ENCODE results near the gene RASGRP2.

The RASGRP2 gene

DNA sequence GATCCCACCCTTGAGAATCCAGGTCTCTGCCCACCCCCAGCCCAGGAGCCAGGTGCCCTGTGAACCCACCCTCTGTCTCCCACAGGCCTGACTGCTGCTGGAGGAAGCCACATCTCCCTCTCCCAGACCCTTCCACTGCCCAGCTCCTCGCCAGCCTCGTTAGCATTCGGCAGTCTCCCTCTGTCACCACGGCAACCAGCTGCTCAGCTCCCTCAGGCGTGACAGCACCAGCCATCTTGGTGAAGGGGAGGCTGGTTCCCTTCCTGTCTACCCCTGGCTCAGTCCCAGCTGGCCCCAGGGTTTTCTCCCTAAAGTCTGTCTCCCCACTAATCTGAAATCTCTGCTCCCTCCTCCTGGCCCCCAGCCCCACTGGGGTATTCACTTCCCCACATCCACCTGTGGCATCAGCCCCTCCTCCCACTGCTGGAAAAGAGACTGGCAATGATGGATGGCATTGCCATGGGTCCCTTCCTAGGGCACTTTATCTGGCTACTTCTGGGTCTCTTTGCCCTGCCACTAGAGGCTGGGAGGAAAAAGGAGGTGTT, 49.0 kb downstream of the RASGRP2 start:
- DNase-seq (ENCODE audit: low spot score): peak; percentile 42

- DNase-seq (ENCODE audit: low spot score): no peak
Measured at GRCh38 chr11:64694026-64694755, 49.8 kb downstream of the RASGRP2 start.

DNA sequence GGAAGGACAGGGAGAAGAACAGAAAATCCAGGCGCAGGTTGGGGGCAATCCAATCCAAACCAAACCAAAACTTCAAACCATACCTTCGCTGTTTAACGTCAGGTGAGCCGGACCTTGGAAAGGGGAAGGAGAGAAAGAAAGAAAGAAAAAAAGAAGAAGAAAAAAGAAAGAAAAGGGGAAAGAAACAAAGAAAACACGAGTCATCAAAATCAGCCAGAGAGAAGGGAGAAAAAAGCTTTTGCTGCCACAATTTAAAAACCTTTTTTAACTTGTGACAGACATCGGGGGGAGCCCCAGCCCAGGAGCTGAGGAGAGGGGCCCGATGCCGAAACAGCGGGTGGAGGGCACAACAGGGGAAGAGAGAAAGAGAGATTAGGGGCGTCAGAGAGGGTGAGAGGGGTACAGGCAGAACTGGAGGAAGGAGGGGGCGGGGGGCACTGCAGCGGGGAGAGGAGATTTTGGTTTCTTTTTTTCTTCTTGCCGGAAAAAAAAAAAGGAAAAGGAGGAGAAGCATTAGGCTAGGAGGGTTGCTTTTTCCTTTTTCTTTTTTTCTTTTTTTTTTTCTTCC, 51.1 kb downstream of the RASGRP2 start:
- DNase-seq (ENCODE audit: low spot score): no peak

DNA sequence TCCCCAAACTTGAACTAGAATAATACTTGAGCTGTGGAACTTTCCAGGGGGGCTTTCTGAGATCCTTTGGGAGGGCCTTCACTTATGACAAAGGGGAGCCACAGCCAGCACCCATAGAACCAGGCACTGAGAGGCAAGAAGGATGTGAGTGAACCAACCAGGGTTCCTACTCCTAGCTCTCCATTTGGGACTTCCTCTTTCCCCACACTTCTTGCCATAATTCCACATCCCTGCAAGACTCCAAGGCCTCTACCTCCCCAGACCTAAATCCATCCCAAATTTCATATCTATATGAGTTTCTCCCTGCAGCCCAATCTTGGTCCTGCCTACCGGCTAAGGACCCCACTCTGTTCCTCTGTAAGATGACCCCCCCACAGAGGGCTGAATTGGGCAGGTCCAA, 52.4 kb downstream of the RASGRP2 start:
- DNase-seq (ENCODE audit: low spot score): no peak

DNA sequence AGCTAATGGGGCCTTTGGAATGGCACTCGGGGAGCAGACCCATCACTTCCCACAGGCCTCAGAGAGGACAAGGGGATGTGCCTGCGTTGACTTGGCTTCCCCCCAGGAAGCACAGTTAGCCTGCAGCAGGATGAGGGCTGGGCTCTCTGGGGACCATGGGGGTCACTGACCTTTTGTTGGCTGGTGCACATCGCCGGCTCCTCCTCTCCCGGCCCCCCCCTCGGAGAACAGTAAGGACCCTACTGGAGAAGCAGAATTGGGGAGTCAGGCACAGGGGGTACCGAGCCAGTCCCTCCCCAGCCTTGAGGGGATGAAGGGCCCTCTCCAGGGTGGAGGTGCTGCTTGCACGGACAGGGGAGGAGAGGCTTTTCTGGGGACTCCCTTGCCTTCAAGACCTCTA, 53.7 kb downstream of the RASGRP2 start:
- DNase-seq (ENCODE audit: low spot score): no peak

DNA sequence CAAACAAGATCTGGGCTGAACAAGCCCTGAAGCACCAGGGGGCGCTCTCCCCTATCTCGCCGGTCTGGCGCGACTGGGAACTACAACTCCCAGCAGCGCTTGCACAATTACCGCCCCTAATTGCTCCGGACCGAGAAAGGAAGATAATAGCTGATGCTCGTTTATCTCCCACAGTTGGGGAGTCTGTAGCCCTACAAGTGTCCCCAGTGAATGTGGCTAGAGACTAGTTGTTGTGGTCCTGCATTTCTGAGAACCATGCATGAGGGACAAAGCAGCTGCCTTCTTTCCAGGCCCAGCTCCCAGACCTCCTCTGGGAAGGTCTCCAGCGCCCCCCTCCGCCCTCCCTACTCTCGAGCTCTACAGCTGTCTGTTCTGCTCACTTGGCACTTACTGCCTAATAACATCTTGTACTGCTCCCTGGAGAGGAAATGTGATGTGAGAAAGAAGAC, 55.4 kb downstream of the RASGRP2 start:
- DNase-seq (ENCODE audit: low spot score): peak; percentile 98

DNA sequence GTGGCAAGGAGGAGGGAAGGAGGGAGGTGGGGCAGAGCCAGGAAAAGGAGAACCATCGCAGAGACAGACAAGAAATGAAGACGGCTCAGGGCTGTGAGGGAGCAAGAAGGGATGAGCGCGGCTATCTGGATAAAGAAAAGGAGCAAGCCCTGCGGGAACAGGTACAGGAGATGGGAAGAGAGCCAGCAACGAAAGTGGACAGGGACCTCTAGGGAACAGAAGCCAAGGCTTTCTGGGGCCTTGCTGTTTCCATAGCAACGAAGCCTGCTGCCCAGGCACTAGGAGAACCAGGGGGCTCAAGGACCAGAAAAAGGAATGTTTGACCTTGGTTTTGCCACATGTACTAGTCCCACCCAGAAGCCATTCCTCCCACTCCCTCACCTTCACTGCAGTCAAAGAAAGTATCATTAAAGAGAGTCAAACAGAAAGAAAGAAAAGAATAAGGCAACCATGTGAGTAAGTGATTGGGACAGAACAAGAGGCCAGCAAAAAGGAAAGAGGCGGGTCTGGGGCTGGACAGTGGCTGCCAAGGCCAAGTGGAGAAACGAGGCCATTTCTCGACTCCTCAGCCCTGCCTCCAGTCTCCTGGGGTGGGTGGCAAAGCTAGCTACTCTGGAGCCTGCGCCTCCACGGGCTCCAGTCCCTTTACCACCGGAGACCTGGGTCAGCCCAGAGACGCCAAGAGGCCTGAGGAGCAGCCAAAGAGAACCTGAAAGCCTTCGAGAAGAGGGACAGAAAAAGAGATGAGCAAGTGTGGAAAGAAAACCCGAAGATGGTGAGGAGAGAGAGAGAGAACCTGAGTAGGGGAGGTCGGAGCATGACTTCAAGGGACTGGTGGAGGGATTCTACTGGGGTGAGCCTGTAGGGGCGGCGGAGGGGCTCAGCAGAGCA, 56.1 kb downstream of the RASGRP2 start:
- peak; percentile 68 for DNase-seq (ENCODE audit: low spot score)

DNA sequence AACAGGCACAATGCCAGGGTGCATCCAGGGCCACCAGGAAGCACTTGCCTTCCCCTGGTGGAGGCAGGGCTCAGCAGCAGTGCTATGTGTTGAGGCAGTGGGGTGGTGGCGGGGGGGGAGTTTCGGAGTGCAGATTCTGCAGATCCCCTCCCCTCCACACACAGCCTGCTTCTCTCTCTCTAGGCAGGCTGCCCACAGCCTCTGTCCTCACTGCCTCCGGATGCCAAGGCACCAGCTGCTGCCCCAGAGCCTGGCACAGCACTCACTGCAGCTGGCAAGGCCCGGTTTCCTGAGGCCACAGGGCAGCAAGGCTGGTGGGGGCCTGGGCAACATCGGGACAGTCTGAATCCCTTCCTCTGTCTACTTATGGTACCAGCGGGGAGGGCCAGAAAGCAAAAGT, 56.7 kb downstream of the RASGRP2 start:
- DNase-seq (ENCODE audit: low spot score): peak; percentile 99

DNA sequence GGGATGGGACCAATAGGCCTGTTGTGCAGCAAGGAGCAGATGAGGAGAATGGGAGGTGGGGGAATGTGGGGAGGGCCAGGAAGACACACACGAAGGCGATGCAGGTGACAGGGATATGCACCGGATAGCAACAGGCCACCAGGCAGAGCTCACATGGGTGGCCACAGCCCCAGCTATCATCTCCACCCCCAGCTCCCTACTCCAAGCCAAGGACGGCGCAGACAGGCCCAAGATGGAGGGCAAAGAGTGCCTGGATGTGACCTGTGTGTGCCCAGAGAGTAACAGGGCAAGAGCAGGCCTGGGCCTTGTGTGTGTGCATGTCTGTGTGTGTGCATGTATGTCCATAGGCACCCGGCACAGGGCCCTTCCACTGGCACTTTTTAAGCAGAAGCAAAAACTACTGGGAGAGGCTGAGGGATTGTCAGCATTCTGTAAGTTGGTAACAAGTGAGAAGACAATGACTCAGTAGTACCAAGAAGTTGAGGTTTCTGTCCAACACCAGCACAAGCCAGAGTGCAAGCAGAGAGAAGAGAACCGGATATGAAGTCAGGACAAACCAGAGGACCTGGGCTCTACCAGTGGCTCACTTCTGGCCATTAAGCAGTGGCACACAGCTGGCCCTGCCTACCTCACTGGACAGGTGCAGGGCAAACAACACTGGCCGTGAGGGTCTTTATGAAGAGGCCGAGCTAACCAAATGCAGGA, 57.3 kb downstream of the RASGRP2 start:
- no peak for DNase-seq (ENCODE audit: low spot score)

GRCh38 chr11:64685536-64685935, 58.4 kb downstream of the RASGRP2 start:
- no peak for DNase-seq (ENCODE audit: low spot score)

DNA sequence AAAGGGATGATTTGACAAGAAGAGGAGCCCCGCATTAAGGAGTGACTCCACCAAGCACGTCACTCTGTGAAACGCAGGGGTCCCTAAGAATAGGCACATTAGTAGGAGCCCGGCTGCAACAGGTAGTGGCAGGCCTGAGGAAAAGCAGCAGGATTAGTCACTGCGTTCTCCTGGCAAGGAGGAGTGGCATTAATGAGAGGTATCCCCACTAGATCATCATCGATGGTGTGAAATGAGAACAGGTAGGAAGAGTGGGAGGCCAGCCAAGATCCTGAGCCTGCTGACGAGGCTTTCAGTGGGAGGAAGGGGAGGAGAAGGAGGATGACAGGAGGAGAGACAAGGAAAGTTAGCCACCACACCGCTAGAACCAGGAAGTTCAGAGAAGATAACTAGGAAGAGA, 59.6 kb downstream of the RASGRP2 start:
- DNase-seq (ENCODE audit: low spot score): no peak

GRCh38 chr11:64681171-64681570, 62.8 kb downstream of the RASGRP2 start:
- no peak for DNase-seq (ENCODE audit: low spot score)

DNA sequence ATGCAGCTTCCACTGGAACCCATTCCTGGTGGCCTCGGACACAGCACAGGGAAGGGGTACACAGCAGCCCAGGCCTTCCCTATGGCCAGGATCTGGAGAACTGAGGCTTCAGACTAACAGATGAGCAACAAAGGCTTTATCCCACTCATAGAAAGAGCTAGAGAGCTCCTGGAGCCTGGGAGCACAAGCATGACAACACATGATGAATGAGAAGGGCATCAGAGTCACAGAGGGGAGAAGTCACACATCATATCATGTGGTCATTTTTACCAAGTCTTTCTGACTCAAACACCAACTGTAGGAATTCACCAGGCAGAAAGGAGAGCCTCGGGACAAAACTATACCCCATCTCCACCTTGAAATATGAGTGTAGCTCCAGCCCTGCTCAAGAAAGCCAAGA, 64.1 kb downstream of the RASGRP2 start:
- DNase-seq (ENCODE audit: low spot score): no peak

DNA sequence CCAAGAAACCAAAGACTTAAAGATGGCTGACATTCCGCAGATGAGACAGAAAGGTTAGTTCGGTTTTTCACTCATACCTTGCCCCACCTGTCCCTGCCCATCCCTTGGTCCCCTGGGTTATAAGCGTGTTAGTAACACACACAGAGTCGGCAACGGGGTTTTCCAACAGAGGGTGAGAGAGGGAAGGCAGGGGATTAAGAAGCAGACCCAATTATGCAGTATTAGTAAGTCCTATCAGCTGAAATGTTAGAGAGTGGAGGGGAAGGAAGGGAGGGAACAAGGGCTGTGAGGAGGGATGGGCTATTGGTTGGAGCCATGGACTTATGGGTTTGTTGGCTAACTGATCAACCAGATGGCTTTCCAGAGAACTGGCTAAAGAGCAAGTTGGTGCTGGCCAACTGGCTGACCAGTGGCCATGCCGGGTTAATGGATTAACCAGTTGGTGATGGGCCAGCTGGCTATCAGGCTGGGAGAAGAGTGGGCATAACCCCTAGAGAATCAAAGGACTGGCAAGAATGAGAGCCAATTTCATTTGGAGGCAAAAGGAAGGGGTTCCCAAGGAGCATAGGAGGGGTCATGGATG, 66.4 kb downstream of the RASGRP2 start:
- no peak for DNase-seq (ENCODE audit: low spot score)

All from globus pallidus (tissue), 1 donor.